Activated T-cell treated with anti-CD3 and anti-CD28 coated beads for 48 hours (primary cell): ENCODE results near the gene MAP2K2.

ENCODE experiments used
- DNase-seq: peaks from one replicate; pipeline ENCODE4 v3.0.0-alpha.2; 2020; ENCODE audit warnings: low read depth

MAP2K2 gene

GRCh38 chr19:4042731-4043082, 81.2 kb downstream of the MAP2K2 start:
- no peak for DNase-seq

GRCh38 chr19:4042064-4042730, 81.7 kb downstream of the MAP2K2 start:
- no peak for DNase-seq
